Urothelium cell line (cell line): Measurements from ENCODE around the gene FOXO4.

Source experiments
- DNase-seq: peaks from one replicate; pipeline ENCODE4 v3.0.0; 2011; ENCODE audit warnings: low spot score, mixed read lengths
- FAIRE-seq: peaks from 2 replicates; lab custom pipeline; 2011; peaks lifted over from hg19 to GRCh38; lab: Jason Lieb, UNC

Gene FOXO4

GRCh38 chrX:71098951-71099506, 3.4 kb downstream of the FOXO4 start:
- DNase-seq (no peak), FAIRE-seq (no peak)

GRCh38 chrX:71099736-71100135, 4.1 kb downstream of the FOXO4 start:
- FAIRE-seq (no peak), DNase-seq (no peak)

GRCh38 chrX:71100581-71101505, 5.2 kb downstream of the FOXO4 start:
- FAIRE-seq: no peak
- no peak for DNase-seq

- DNase-seq (no peak), FAIRE-seq (no peak)
Observed at GRCh38 chrX:71102292-71102691, 6.6 kb downstream of the FOXO4 start.

GRCh38 chrX:71103110-71103983, 7.7 kb downstream of the FOXO4 start:
- peak; percentile 10 for DNase-seq
- FAIRE-seq: no peak

GRCh38 chrX:71105628-71106027, 10.0 kb downstream of the FOXO4 start:
- FAIRE-seq (no peak), DNase-seq (no peak)

- DNase-seq: no peak
- FAIRE-seq: no peak
Observed at GRCh38 chrX:71106427-71106826, 10.8 kb downstream of the FOXO4 start, which contains the start of gene CXorf65. Gene CXorf65 (minus strand): TSS chrX:71106740. CDS start chrX:71106556, 184 bp downstream.

GRCh38 chrX:71107245-71107644, 11.6 kb downstream of the FOXO4 start:
- FAIRE-seq: no peak
- DNase-seq: no peak

GRCh38 chrX:71107762-71108360, 12.2 kb downstream of the FOXO4 start:
- DNase-seq: no peak
- FAIRE-seq: no peak

GRCh38 chrX:71109051-71109450, 13.4 kb downstream of the FOXO4 start:
- FAIRE-seq (no peak), DNase-seq (no peak)

GRCh38 chrX:71111141-71111843, 15.6 kb downstream of the FOXO4 start, which contains the start of gene IL2RG:
Gene IL2RG (minus strand): TSS chrX:71111577. CDS start chrX:71111539, 38 bp downstream.
- FAIRE-seq: no peak

GRCh38 chrX:71111921-71112431, 16.3 kb downstream of the FOXO4 start:
- no peak for FAIRE-seq

More at GRCh38 chrX:71111141-71111843, 15.6 kb downstream of the FOXO4 start, which contains the start of gene IL2RG:
- no peak for DNase-seq

GRCh38 chrX:71117358-71117757, 21.7 kb downstream of the FOXO4 start:
- no peak for DNase-seq
- FAIRE-seq: no peak

More at GRCh38 chrX:71111921-71112431, 16.3 kb downstream of the FOXO4 start:
- no peak for DNase-seq

- FAIRE-seq: no peak
- DNase-seq: peak; percentile 75
Observed at GRCh38 chrX:71118032-71118984, 22.7 kb downstream of the FOXO4 start, which contains the start of gene MED12. Gene MED12 (plus strand): TSS chrX:71118596. CDS start chrX:71118755, 159 bp downstream.

- DNase-seq (no peak), FAIRE-seq (no peak)
Observed at GRCh38 chrX:71118985-71119535, 23.4 kb downstream of the FOXO4 start.

GRCh38 chrX:71128166-71128833, 32.6 kb downstream of the FOXO4 start:
- FAIRE-seq (no peak), DNase-seq (no peak)

GRCh38 chrX:71128915-71129765, 33.5 kb downstream of the FOXO4 start:
- FAIRE-seq (no peak), DNase-seq (peak; percentile 62)
